OCI-LY3 (cell line): ENCODE results near the gene FARP1.

Experiments used
- EZH2phosphoT487 ChIP-seq: fragments of 200-600 bp; shearing (Covaris generic); IDR thresholded peaks from 2 replicates; pipeline ENCODE4 v1.6.1; 2018; ENCODE audit warnings: antibody characterized with exemption, mixed run types, low read depth
- TF ChIP-seq, protein P1 (sequence below): fragments of 200-600, 300-600 bp; sonication (generic); IDR thresholded peaks from 2 replicates; pipeline ENCODE4 v1.5.1; 2014; ENCODE audit warnings: antibody characterized with exemption, low read length, low read depth

DNA sequence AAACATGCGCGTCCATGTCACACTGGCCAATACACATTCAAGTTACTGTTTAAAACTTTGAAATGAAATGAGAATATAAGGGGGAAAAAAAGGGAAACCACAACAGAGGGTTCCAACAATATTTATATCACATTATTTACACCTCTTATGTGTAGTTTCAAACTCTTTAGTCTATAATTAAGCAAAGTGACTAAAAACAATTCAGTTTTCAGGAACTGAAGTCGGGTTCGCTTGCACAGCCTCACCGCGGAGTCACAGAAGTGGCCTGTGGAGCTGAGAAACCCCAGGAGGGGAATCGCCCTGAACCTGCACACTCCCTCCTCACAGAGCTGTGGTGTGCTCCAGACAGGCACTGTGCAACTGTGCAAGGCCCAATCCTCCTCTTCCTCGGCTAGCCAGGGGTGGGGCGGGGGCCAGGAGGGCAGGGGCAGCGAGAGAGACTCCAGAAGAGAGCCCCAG is 358.1 kb downstream of the FARP1 start:
- TF ChIP-seq, protein P1, sequence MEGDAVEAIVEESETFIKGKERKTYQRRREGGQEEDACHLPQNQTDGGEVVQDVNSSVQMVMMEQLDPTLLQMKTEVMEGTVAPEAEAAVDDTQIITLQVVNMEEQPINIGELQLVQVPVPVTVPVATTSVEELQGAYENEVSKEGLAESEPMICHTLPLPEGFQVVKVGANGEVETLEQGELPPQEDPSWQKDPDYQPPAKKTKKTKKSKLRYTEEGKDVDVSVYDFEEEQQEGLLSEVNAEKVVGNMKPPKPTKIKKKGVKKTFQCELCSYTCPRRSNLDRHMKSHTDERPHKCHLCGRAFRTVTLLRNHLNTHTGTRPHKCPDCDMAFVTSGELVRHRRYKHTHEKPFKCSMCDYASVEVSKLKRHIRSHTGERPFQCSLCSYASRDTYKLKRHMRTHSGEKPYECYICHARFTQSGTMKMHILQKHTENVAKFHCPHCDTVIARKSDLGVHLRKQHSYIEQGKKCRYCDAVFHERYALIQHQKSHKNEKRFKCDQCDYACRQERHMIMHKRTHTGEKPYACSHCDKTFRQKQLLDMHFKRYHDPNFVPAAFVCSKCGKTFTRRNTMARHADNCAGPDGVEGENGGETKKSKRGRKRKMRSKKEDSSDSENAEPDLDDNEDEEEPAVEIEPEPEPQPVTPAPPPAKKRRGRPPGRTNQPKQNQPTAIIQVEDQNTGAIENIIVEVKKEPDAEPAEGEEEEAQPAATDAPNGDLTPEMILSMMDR = no peak
- no peak for TF ChIP-seq EZH2phosphoT487
